Measurements from ENCODE around the gene LSS. TPM values are rescaled to one million over a fixed set of nuclear protein-coding genes. Genes with fewer than 3 reads are reported as not detected.
"Not testable (repeated sequence)": the region's sequence is repeated elsewhere in the genome, so short reads cannot be mapped to it uniquely, and the experiment has no call there.

Gene LSS
- total and polyA plus RNA-seq, 5 donors from 2014 or later = 8.8 to 51.6 (median 13.3) TPM

- Histone ChIP-seq H3K27ac (ENCODE audit: insufficient read depth, low read length, poor library complexity, severe bottlenecking) (no peak overlapping the region), H3K36me3 (ENCODE audit: control insufficient read depth, insufficient read depth, low read length) (no peaks in the 10 kb centered on the region), H3K27me3 (ENCODE audit: control insufficient read depth, insufficient read depth, low read length) (no peaks in the 10 kb centered on the region), H3K9me3 (ENCODE audit: control insufficient read depth in 2 of 2, low read length in 2 of 2) (peaks cover 0 to 1% of the 10 kb centered on the region in 2 experiments), H3K4me1 (ENCODE audit: control insufficient read depth, insufficient read depth, low read length, poor library complexity, severe bottlenecking) (peaks cover 10% of the 10 kb centered on the region), H3K4me3 (ENCODE audit: low read depth, low read length) (no peak overlapping the region)
- DNase-seq = no peak
- Mint-ChIP-seq H3K9me3 (peaks cover 0 to 13% (median 4%) of the 10 kb centered on the region in 7 donors), H3K4me3 (peak overlapping the region in 1 of 4 donors; percentile 9), H3K27me3 (peaks cover 4% of the 10 kb centered on the region), H3K4me1 (peaks cover 0 to 11% (median 5%) of the 10 kb centered on the region in 4 donors), H3K36me3 (peaks cover 1% of the 10 kb centered on the region), H3K27ac (no peak overlapping the region)
- no peak for ATAC-seq (ENCODE audit: low read depth in 2 of 2)
These were observed 48.4 kb downstream of the LSS start for GRCh38 chr21:46180079-46180722.

- Histone ChIP-seq H3K4me1 (ENCODE audit: control insufficient read depth, insufficient read depth, low read length, poor library complexity, severe bottlenecking) (peaks cover 9% of the 10 kb centered on the region), H3K27ac (ENCODE audit: insufficient read depth, low read length, poor library complexity, severe bottlenecking) (no peak overlapping the region), H3K9me3 (ENCODE audit: control insufficient read depth in 2 of 2, low read length in 2 of 2) (peaks cover 4 to 6% of the 10 kb centered on the region in 2 experiments), H3K4me3 (ENCODE audit: low read depth, low read length) (no peak overlapping the region), H3K27me3 (ENCODE audit: control insufficient read depth, insufficient read depth, low read length) (peaks cover 3% of the 10 kb centered on the region), H3K36me3 (ENCODE audit: control insufficient read depth, insufficient read depth, low read length) (no peaks in the 10 kb centered on the region)
- H3K4me3 Mint-ChIP-seq = peak overlapping the region in 2 of 4 donors; percentile 9 to 38
- H3K36me3 Mint-ChIP-seq = peaks cover 6% of the 10 kb centered on the region
- H3K4me1 Mint-ChIP-seq = peaks cover 0 to 7% (median 3%) of the 10 kb centered on the region in 4 donors
- peaks cover 0 to 18% (median 5%) of the 10 kb centered on the region in 7 donors for H3K9me3 Mint-ChIP-seq
- ATAC-seq (ENCODE audit: low read depth in 2 of 2) (no peak), DNase-seq (no peak)
- H3K27ac Mint-ChIP-seq = no peak overlapping the region
- peaks cover 9% of the 10 kb centered on the region for H3K27me3 Mint-ChIP-seq
These were observed 48.9 kb downstream of the LSS start for GRCh38 chr21:46179708-46180078.

GRCh38 chr21:46178961-46179360 lies 49.6 kb downstream of the LSS start:
- Mint-ChIP-seq H3K36me3 (peaks cover 11% of the 10 kb centered on the region), H3K4me3 (no peak overlapping the region), H3K27ac (no peak overlapping the region), H3K9me3 (peaks cover 1 to 23% (median 5%) of the 10 kb centered on the region in 7 donors), H3K4me1 (peaks cover 0 to 9% (median 3%) of the 10 kb centered on the region in 4 donors), H3K27me3 (peaks cover 9% of the 10 kb centered on the region)
- Histone ChIP-seq H3K27me3 (ENCODE audit: control insufficient read depth, insufficient read depth, low read length) (peaks cover 4% of the 10 kb centered on the region), H3K9me3 (ENCODE audit: control insufficient read depth in 2 of 2, low read length in 2 of 2) (peaks cover 7 to 10% of the 10 kb centered on the region in 2 experiments), H3K4me1 (ENCODE audit: control insufficient read depth, insufficient read depth, low read length, poor library complexity, severe bottlenecking) (peaks cover 4% of the 10 kb centered on the region), H3K36me3 (ENCODE audit: control insufficient read depth, insufficient read depth, low read length) (no peaks in the 10 kb centered on the region), H3K27ac (ENCODE audit: insufficient read depth, low read length, poor library complexity, severe bottlenecking) (no peak overlapping the region), H3K4me3 (ENCODE audit: low read depth, low read length) (no peak overlapping the region)
- ATAC-seq (ENCODE audit: low read depth in 2 of 2) = no peak
- no peak for DNase-seq

- DNase-seq; ATAC-seq (ENCODE audit: low read depth in 2 of 2); H3K27me3 ChIP-seq (ENCODE audit: control insufficient read depth, insufficient read depth, low read length); H3K27ac ChIP-seq (ENCODE audit: insufficient read depth, low read length, poor library complexity, severe bottlenecking); H3K4me1 Mint-ChIP-seq; H3K36me3 ChIP-seq (ENCODE audit: control insufficient read depth, insufficient read depth, low read length); H3K27ac Mint-ChIP-seq; H3K4me3 Mint-ChIP-seq; H3K4me3 ChIP-seq (ENCODE audit: low read depth, low read length); H3K27me3 Mint-ChIP-seq; H3K4me1 ChIP-seq (ENCODE audit: control insufficient read depth, insufficient read depth, low read length, poor library complexity, severe bottlenecking): not testable (repeated sequence)
- Mint-ChIP-seq H3K9me3 (peaks cover 4 to 24% (median 9%) of the 10 kb centered on the region in 7 donors), H3K36me3 (peaks cover 11% of the 10 kb centered on the region)
- H3K9me3 ChIP-seq (ENCODE audit: control insufficient read depth in 2 of 2, low read length in 2 of 2) = peaks cover 7 to 10% of the 10 kb centered on the region in 2 experiments
These were observed 52.0 kb downstream of the LSS start for GRCh38 chr21:46176443-46177129.

GRCh38 chr21:46173573-46173972 lies 55.0 kb downstream of the LSS start:
- Mint-ChIP-seq H3K4me1 (peaks cover 4 to 13% (median 5%) of the 10 kb centered on the region in 4 donors), H3K9me3 (peaks cover 4 to 24% (median 12%) of the 10 kb centered on the region in 7 donors), H3K27ac (peak overlapping the region in 1 of 3 donors; percentile 85), H3K36me3 (peaks cover 11% of the 10 kb centered on the region), H3K4me3 (no peak overlapping the region), H3K27me3 (peaks cover 9% of the 10 kb centered on the region)
- Histone ChIP-seq H3K36me3 (ENCODE audit: control insufficient read depth, insufficient read depth, low read length) (no peaks in the 10 kb centered on the region), H3K4me1 (ENCODE audit: control insufficient read depth, insufficient read depth, low read length, poor library complexity, severe bottlenecking) (no peaks in the 10 kb centered on the region), H3K4me3 (ENCODE audit: low read depth, low read length) (no peak overlapping the region), H3K27ac (ENCODE audit: insufficient read depth, low read length, poor library complexity, severe bottlenecking) (no peak overlapping the region), H3K9me3 (ENCODE audit: control insufficient read depth in 2 of 2, low read length in 2 of 2) (peaks cover 7 to 10% of the 10 kb centered on the region in 2 experiments), H3K27me3 (ENCODE audit: control insufficient read depth, insufficient read depth, low read length) (peaks cover 4% of the 10 kb centered on the region)
- DNase-seq = no peak
- ATAC-seq (ENCODE audit: low read depth in 2 of 2) = no peak

GRCh38 chr21:46172863-46173528 lies 55.6 kb downstream of the LSS start:
- Histone ChIP-seq H3K9me3 (ENCODE audit: control insufficient read depth in 2 of 2, low read length in 2 of 2) (peaks cover 7 to 10% of the 10 kb centered on the region in 2 experiments), H3K36me3 (ENCODE audit: control insufficient read depth, insufficient read depth, low read length) (no peaks in the 10 kb centered on the region), H3K4me1 (ENCODE audit: control insufficient read depth, insufficient read depth, low read length, poor library complexity, severe bottlenecking) (no peaks in the 10 kb centered on the region), H3K27ac (ENCODE audit: insufficient read depth, low read length, poor library complexity, severe bottlenecking) (no peak overlapping the region), H3K27me3 (ENCODE audit: control insufficient read depth, insufficient read depth, low read length) (peaks cover 4% of the 10 kb centered on the region), H3K4me3 (ENCODE audit: low read depth, low read length) (no peak overlapping the region)
- Mint-ChIP-seq H3K27ac (peak overlapping the region in 1 of 3 donors; percentile 85), H3K4me3 (no peak overlapping the region), H3K9me3 (peaks cover 2 to 24% (median 12%) of the 10 kb centered on the region in 7 donors), H3K36me3 (peaks cover 11% of the 10 kb centered on the region), H3K4me1 (peaks cover 4 to 13% (median 5%) of the 10 kb centered on the region in 4 donors), H3K27me3 (peaks cover 9% of the 10 kb centered on the region)
- DNase-seq (no peak), ATAC-seq (ENCODE audit: low read depth in 2 of 2) (no peak)

- peaks cover 11% of the 10 kb centered on the region for H3K36me3 Mint-ChIP-seq
- ATAC-seq (ENCODE audit: low read depth in 2 of 2) (no peak), DNase-seq (no peak)
- H3K9me3 ChIP-seq (ENCODE audit: control insufficient read depth in 2 of 2, low read length in 2 of 2) = peaks cover 7 to 10% of the 10 kb centered on the region in 2 experiments
- no peak overlapping the region for H3K27ac ChIP-seq (ENCODE audit: insufficient read depth, low read length, poor library complexity, severe bottlenecking)
- H3K4me1 ChIP-seq (ENCODE audit: control insufficient read depth, insufficient read depth, low read length, poor library complexity, severe bottlenecking) = no peaks in the 10 kb centered on the region
- H3K4me3 Mint-ChIP-seq = no peak overlapping the region
- no peaks in the 10 kb centered on the region for H3K36me3 ChIP-seq (ENCODE audit: control insufficient read depth, insufficient read depth, low read length)
- peaks cover 2 to 24% (median 12%) of the 10 kb centered on the region in 7 donors for H3K9me3 Mint-ChIP-seq
- H3K27ac Mint-ChIP-seq = peak overlapping the region in 2 of 3 donors; percentile 6 to 23
- peaks cover 5% of the 10 kb centered on the region for H3K27me3 Mint-ChIP-seq
- H3K27me3 ChIP-seq (ENCODE audit: control insufficient read depth, insufficient read depth, low read length) = peaks cover 4% of the 10 kb centered on the region
- no peak overlapping the region for H3K4me3 ChIP-seq (ENCODE audit: low read depth, low read length)
- H3K4me1 Mint-ChIP-seq = peaks cover 4 to 11% (median 5%) of the 10 kb centered on the region in 4 donors
These were observed 56.3 kb downstream of the LSS start for GRCh38 chr21:46171996-46172862.

All from CD4-positive, CD25-positive, alpha-beta regulatory T cell (primary cell).